ENCODE measurements around the gene RGS10. TPM values are rescaled to one million over a fixed set of nuclear protein-coding genes. Genes with fewer than 3 reads are reported as not detected.
A peak's percentile ranks its signal among the peaks of the same experiment; 100 is the strongest.

The RGS10 gene
- total and polyA plus RNA-seq, 9 of the 15 experiments (the other 6 are each of a cell fraction or from before 2014, with no cell fraction given) = 31.9 to 123 (median 62.1) TPM

- TF ChIP-seq CREM (IDR thresholded peaks at IDR 0.05; ENCODE audit: low read depth) (peak; percentile 42), DMBX1 (CRISPR knock-in tag; IDR thresholded peaks at IDR 0.05; ENCODE audit: borderline replicate concordance) (no peak), CHD2 (IDR thresholded peaks at IDR 0.05; ENCODE audit: low read depth, low read length) (no peak), DIDO1 (tag; IDR thresholded peaks at IDR 0.05; ENCODE audit: low read depth) (no peak), SPI1 (IDR thresholded peaks at IDR 0.05; ENCODE audit: borderline replicate concordance, low read depth, low read length) (0 out of 2 replicates have a peak, but pooled peaks have one; percentile 59), ZNF280B (CRISPR knock-in tag; IDR thresholded peaks at IDR 0.05) (no peak)
Observed at GRCh38 chr10:119541459-119542356, 811 bp downstream of the RGS10 start (continued).

GRCh38 chr10:119541046-119541445, 1.5 kb downstream of the RGS10 start:
- intact Hi-C loops (cut with micrococcal nuclease) = loop anchor here (5.0 to 10.0 kb wide), 4 partner anchors 44 to 334 kb away; partner anchors contain the start of genes BAG3 and GRK5
- BruUV-seq (replicated peaks) = no TSS peak
- DNase-seq (ENCODE audit: extremely low read depth in 1 of 4, low spot score in 3 of 4) (no peak), ATAC-seq (no peak), FAIRE-seq (no peak)
- peak overlapping the region; percentile 77 for H3K4me2 ChIP-seq (ENCODE audit: insufficient read depth, low read length)
- ChIA-PET POLR2A (interaction anchor here (0.5 to 1.8 kb wide), 5 partner anchors 10 to 346 kb away, joined by 3 read pairs; partner anchors contain the start of gene GRK5), CTCF (ENCODE audit: low intra/inter-chr PET ratio) (no interaction called here)
- in situ Hi-C loops (cut with MboI) = no loop called here
- no peak overlapping the region for H3K27ac ChIP-seq (ENCODE audit: extremely low read depth, low read depth, low read length)
- peaks cover 2% of the 10 kb centered on the region for H3K9me1 ChIP-seq (ENCODE audit: control insufficient read depth, insufficient read depth, low read length)
- 0 out of 2 replicates have a peak, but pooled peaks cover 5% of the 10 kb centered on the region for H4K20me1 ChIP-seq (replicated peaks; ENCODE audit: control insufficient read depth, insufficient read depth, low read length)
- H3K4me3 ChIP-seq = peak overlapping the region; percentile 70
- H3K27me3 ChIP-seq (ENCODE audit: control insufficient read depth in 2 of 2, insufficient read depth in 2 of 2, low read length in 2 of 2) = no peaks in the 10 kb centered on the region
- H3K9ac ChIP-seq (ENCODE audit: insufficient read depth in 1 of 2, low read depth in 2 of 2, low read length in 2 of 2) = peak overlapping the region; percentile 69 to 90; a peak in 3 of 4 replicates
- H3K79me2 ChIP-seq (ENCODE audit: control insufficient read depth, insufficient read depth, low read length) = peaks cover 64% of the 10 kb centered on the region
- H2AFZ ChIP-seq (ENCODE audit: low read depth, low read length) = no peak overlapping the region
- H3K9me3 ChIP-seq (replicated peaks; ENCODE audit: control insufficient read depth, insufficient read depth, low read depth, low read length) = no peaks in the 10 kb centered on the region
- WGBS (ENCODE audit: insufficient coverage, low coverage, missing lambda C conversion rate) = 11% methylated on average over 6 of the region's 6 CpGs
- peaks cover 19 to 59% of the 10 kb centered on the region in 2 experiments for H3K4me1 ChIP-seq (replicated peaks in 1 of 2; ENCODE audit: control insufficient read depth in 2 of 2, insufficient read depth in 2 of 2, low read length in 2 of 2)
- H3K36me3 ChIP-seq (ENCODE audit: control insufficient read depth, insufficient read depth, low read length) = peaks cover 11% of the 10 kb centered on the region; the same call in 1 of the 3 replicates
- TF ChIP-seq ZNF253 (CRISPR knock-in tag; conservative IDR thresholded peaks at IDR 0.05) = no peak
- no peak for TF ChIP-seq ZNF277 (CRISPR knock-in tag; IDR thresholded peaks at IDR 0.05; ENCODE audit: borderline replicate concordance)
- TF ChIP-seq ZNF584 (CRISPR knock-in tag; IDR thresholded peaks at IDR 0.05; ENCODE audit: low read depth) = no peak
